CD4-positive, alpha-beta memory T cell (primary cell): ENCODE data around the gene ATM. TPM values are rescaled to one million over a fixed set of nuclear protein-coding genes. Genes with fewer than 3 reads are reported as not detected.
A peak's percentile ranks its signal among the peaks of the same experiment; 100 is the strongest.

Experiments
- CTCF ChIA-PET: fragments of 350-600 bp; sonication (Branson Sonifier 250); formaldehyde crosslinking; loops from one replicate; lab custom pipeline; 2021; ENCODE audit warnings: inconsistent platforms; ENCODE audit not compliant: partially characterized antibody; lab: Charles Lee
- POLR2A ChIA-PET: fragments of 350-600 bp; sonication (Branson Sonifier 250); formaldehyde crosslinking; loops from one replicate; lab custom pipeline; 2021; ENCODE audit not compliant: partially characterized antibody; lab: Charles Lee
- DNase-seq, 5 donors: peaks; one replicate each; pipeline versions ENCODE4 v3.0.0 to v3.0.0-alpha.2; 2020 to 2022; ENCODE audit warnings: mixed read lengths in 1 of 5
- H3K27ac ChIP-seq: one replicate; pipeline ENCODE4 v1.7.0; 2013; ENCODE audit warnings: low read depth, low read length
- H3K27me3 ChIP-seq: 2 replicates; pipeline ENCODE4 v1.7.0; 2013; ENCODE audit warnings: mild to moderate bottlenecking, low read length, moderate library complexity; ENCODE audit not compliant: insufficient read depth
- H3K36me3 ChIP-seq: 2 replicates; pipeline ENCODE4 v1.7.0; 2013; ENCODE audit warnings: mild to moderate bottlenecking, low read length, moderate library complexity; ENCODE audit not compliant: insufficient read depth
- H3K4me1 ChIP-seq: 2 replicates; pipeline ENCODE4 v1.7.0; 2013; ENCODE audit warnings: mild to moderate bottlenecking, low read length, moderate library complexity; ENCODE audit not compliant: insufficient read depth
- H3K4me3 ChIP-seq, 2 donors: one replicate each; pipeline ENCODE4 v1.7.0; 2013; ENCODE audit warnings: low read length in 2 of 2, mild to moderate bottlenecking in 1 of 2
- H3K9me3 ChIP-seq, 2 donors: one replicate each; pipeline ENCODE4 v1.7.0; 2013; ENCODE audit warnings: low read length in 2 of 2, control low read depth in 1 of 2; ENCODE audit not compliant: control insufficient read depth in 1 of 2
- H3K27ac Mint-ChIP-seq, 7 donors: one replicate each; pipeline ENCODE4 v1.8.0; 2020 to 2021; ENCODE audit warnings: mixed read lengths in 7 of 7, mild to moderate bottlenecking in 6 of 7, inconsistent platforms in 3 of 7, moderate library complexity in 3 of 7
- H3K27me3 Mint-ChIP-seq, 2 donors: one replicate each; pipeline ENCODE4 v1.8.0; 2020 to 2021; ENCODE audit warnings: mixed read lengths in 2 of 2
- H3K36me3 Mint-ChIP-seq, 2 donors: one replicate each; pipeline ENCODE4 v1.8.0; 2020 to 2021; ENCODE audit warnings: mixed read lengths in 2 of 2, inconsistent platforms in 1 of 2, mild to moderate bottlenecking in 1 of 2
- H3K4me1 Mint-ChIP-seq, 4 donors: one replicate each; pipeline ENCODE4 v1.8.0; 2020 to 2021; ENCODE audit warnings: mixed read lengths in 4 of 4, mild to moderate bottlenecking in 1 of 4
- H3K4me3 Mint-ChIP-seq, 8 donors: one replicate each; pipeline ENCODE4 v1.8.0; 2020 to 2021; ENCODE audit warnings: mixed read lengths in 8 of 8, mild to moderate bottlenecking in 7 of 8, moderate library complexity in 6 of 8, inconsistent platforms in 3 of 8
- H3K9me3 Mint-ChIP-seq, 8 donors: one replicate each; pipeline ENCODE4 v1.8.0; 2020 to 2021; ENCODE audit warnings: mixed read lengths in 8 of 8, mild to moderate bottlenecking in 5 of 8, inconsistent platforms in 3 of 8, moderate library complexity in 1 of 8
- intact Hi-C: fragments of 100-400 bp; cut with micrococcal nuclease; formaldehyde crosslinking; loops from one replicate; pipeline ENCODE4 v1.15.1; 2023
- polyA plus RNA-seq, 2 donors: library from polyadenylated mRNA; unstranded; fragments of 300-500 nt; fragmentation: Illumina TruSeq; gene quantifications; one replicate each; pipeline ENCODE4 v1.2.3, GENCODE V29; 2021
- total RNA-seq, 2 experiments: library from RNA; stranded (reverse); gene quantifications; one replicate each; pipeline ENCODE4 v1.2.3, GENCODE V29; 2021

Gene ATM
- total and polyA plus RNA-seq, 4 experiments from 2014 or later = 48.6 to 555 (median 292) TPM

- DNase-seq = peak in 3 of 5 donors; percentile 41 to 60 (median 55)
- peak overlapping the region; percentile 52 to 83 (median 80) for H3K4me3 Mint-ChIP-seq
- no peaks in the 10 kb centered on the region for H3K27me3 ChIP-seq
- peak overlapping the region; percentile 66 for H3K27ac ChIP-seq
- H3K27me3 Mint-ChIP-seq = no peaks in the 10 kb centered on the region
- H3K36me3 ChIP-seq = peaks cover 11% of the 10 kb centered on the region
- POLR2A ChIA-PET = interaction anchor here (0.6 to 13.9 kb wide), 15 partner anchors 9 to 779 kb away, joined by 3 to 666 read pairs (median 4); partner anchors contain the start of genes ATM, CWF19L2, EXPH5 and NPAT
- no peaks in the 10 kb centered on the region for H3K9me3 Mint-ChIP-seq
- H3K27ac Mint-ChIP-seq = peak overlapping the region; percentile 85 to 98 (median 95)
- CTCF ChIA-PET = interaction anchor here (0.7 to 8.5 kb wide), 9 partner anchors 8 to 228 kb away, joined by 3 to 132 read pairs (median 4); partner anchors contain the start of genes ATM, CUL5 and NPAT
- peaks cover 99% of the 10 kb centered on the region for H3K4me1 ChIP-seq
- H3K4me3 ChIP-seq = peak overlapping the region; percentile 11 to 42
- intact Hi-C loops = loop anchor here (2.0 kb wide), 1 partner anchor 14 kb away; no protein-coding TSS in a partner anchor
- H3K9me3 ChIP-seq = no peaks in the 10 kb centered on the region
- peaks cover 58 to 89% (median 74%) of the 10 kb centered on the region in 4 donors for H3K4me1 Mint-ChIP-seq
- peaks cover 39 to 52% of the 10 kb centered on the region in 2 donors for H3K36me3 Mint-ChIP-seq
Measured at GRCh38 chr11:108237058-108237481, 14.2 kb downstream of the ATM start.

GRCh38 chr11:108239076-108239475, 16.2 kb downstream of the ATM start:
- H3K4me1 ChIP-seq = peaks cover 97% of the 10 kb centered on the region

GRCh38 chr11:108241330-108242037, 18.6 kb downstream of the ATM start:
- ChIA-PET CTCF (interaction anchor here (0.7 to 8.5 kb wide), 5 partner anchors 10 to 30 kb away, joined by 3 to 132 read pairs (median 4); partner anchors contain the start of genes ATM and NPAT), POLR2A (interaction anchor here (0.7 to 13.9 kb wide), 5 partner anchors 9 to 102 kb away, joined by 3 to 666 read pairs (median 3); partner anchors contain the start of genes ATM and NPAT)
- peak in 1 of 5 donors; percentile 65 for DNase-seq
- Mint-ChIP-seq H3K27ac (peak overlapping the region; percentile 54 to 91 (median 86)), H3K4me3 (peak overlapping the region in 7 of 8 donors; percentile 25 to 59 (median 40)), H3K4me1 (peaks cover 60 to 85% (median 69%) of the 10 kb centered on the region in 4 donors), H3K27me3 (no peaks in the 10 kb centered on the region), H3K36me3 (peaks cover 46 to 49% of the 10 kb centered on the region in 2 donors), H3K9me3 (no peaks in the 10 kb centered on the region)
- Histone ChIP-seq H3K27ac (peak overlapping the region; percentile 53), H3K4me3 (no peak overlapping the region), H3K4me1 (peaks cover 97% of the 10 kb centered on the region), H3K36me3 (peaks cover 12% of the 10 kb centered on the region), H3K9me3 (no peaks in the 10 kb centered on the region), H3K27me3 (no peaks in the 10 kb centered on the region)
- intact Hi-C loops = no loop called here

More at GRCh38 chr11:108239076-108239475, 16.2 kb downstream of the ATM start:
- H3K27me3 Mint-ChIP-seq = no peaks in the 10 kb centered on the region
- peaks cover 59 to 90% (median 72%) of the 10 kb centered on the region in 4 donors for H3K4me1 Mint-ChIP-seq
- Histone ChIP-seq H3K9me3 (no peaks in the 10 kb centered on the region), H3K27ac (peak overlapping the region; percentile 39), H3K36me3 (peaks cover 6% of the 10 kb centered on the region), H3K4me3 (no peak overlapping the region), H3K27me3 (no peaks in the 10 kb centered on the region)
- intact Hi-C loops = loop anchor here (1.0 kb wide), 1 partner anchor 8 kb away; no protein-coding TSS in a partner anchor
- peaks cover 37 to 45% of the 10 kb centered on the region in 2 donors for H3K36me3 Mint-ChIP-seq
- ChIA-PET CTCF (interaction anchor here (0.5 to 8.5 kb wide), 5 partner anchors 8 to 79 kb away, joined by 3 to 132 read pairs (median 8); partner anchors contain the start of genes ATM and NPAT), POLR2A (interaction anchor here (0.8 to 13.9 kb wide), 8 partner anchors 9 to 40 kb away, joined by 3 to 666 read pairs (median 3); partner anchors contain the start of genes ATM and NPAT)
- H3K9me3 Mint-ChIP-seq = no peaks in the 10 kb centered on the region
- H3K4me3 Mint-ChIP-seq = peak overlapping the region; percentile 41 to 79 (median 66)
- peak; percentile 42 to 49 (median 46) for DNase-seq
- peak overlapping the region; percentile 39 to 94 (median 89) for H3K27ac Mint-ChIP-seq

GRCh38 chr11:108242422-108242821, 19.6 kb downstream of the ATM start:
- Histone ChIP-seq H3K4me3 (peak overlapping the region in 1 of 2 donors; percentile 7), H3K4me1 (peaks cover 98% of the 10 kb centered on the region), H3K27me3 (no peaks in the 10 kb centered on the region), H3K9me3 (no peaks in the 10 kb centered on the region), H3K27ac (peak overlapping the region; percentile 34), H3K36me3 (peaks cover 12% of the 10 kb centered on the region)
- intact Hi-C loops = no loop called here
- CTCF ChIA-PET = interaction anchor here (8.5 kb wide), 1 partner anchor 19 kb away, joined by 132 read pairs; the partner anchor contains the start of genes ATM and NPAT
- peaks cover 58 to 85% (median 68%) of the 10 kb centered on the region in 4 donors for H3K4me1 Mint-ChIP-seq
- peak overlapping the region in 7 of 8 donors; percentile 4 to 59 (median 40) for H3K4me3 Mint-ChIP-seq
- no peaks in the 10 kb centered on the region for H3K9me3 Mint-ChIP-seq
- no peaks in the 10 kb centered on the region for H3K27me3 Mint-ChIP-seq
- POLR2A ChIA-PET = interaction anchor here (0.6 to 13.9 kb wide), 4 partner anchors 18 to 48 kb away, joined by 3 to 666 read pairs (median 4); partner anchors contain the start of genes ATM and NPAT
- no peak for DNase-seq
- H3K36me3 Mint-ChIP-seq = peaks cover 50% of the 10 kb centered on the region in 2 donors
- peak overlapping the region; percentile 74 to 91 (median 87) for H3K27ac Mint-ChIP-seq

- intact Hi-C loops = no loop called here
- Histone ChIP-seq H3K4me3 (no peak overlapping the region), H3K9me3 (no peaks in the 10 kb centered on the region), H3K27ac (no peak overlapping the region), H3K4me1 (peaks cover 81% of the 10 kb centered on the region), H3K36me3 (peaks cover 21% of the 10 kb centered on the region), H3K27me3 (no peaks in the 10 kb centered on the region)
- H3K36me3 Mint-ChIP-seq = peaks cover 55 to 62% of the 10 kb centered on the region in 2 donors
- no peaks in the 10 kb centered on the region for H3K27me3 Mint-ChIP-seq
- H3K9me3 Mint-ChIP-seq = no peaks in the 10 kb centered on the region
- ChIA-PET POLR2A (interaction anchor here (0.7 to 3.9 kb wide), 5 partner anchors 10 to 27 kb away, joined by 3 to 46 read pairs (median 8); partner anchors contain the start of genes ATM and NPAT), CTCF (no interaction called here)
- H3K27ac Mint-ChIP-seq = peak overlapping the region; percentile 54 to 92 (median 72)
- H3K4me1 Mint-ChIP-seq = peaks cover 47 to 70% (median 56%) of the 10 kb centered on the region in 4 donors
- DNase-seq = no peak
- H3K4me3 Mint-ChIP-seq = peak overlapping the region in 2 of 8 donors; percentile 36 to 42
Measured at GRCh38 chr11:108246308-108246707, 23.4 kb downstream of the ATM start.

GRCh38 chr11:108246885-108247284, 24.0 kb downstream of the ATM start:
- H3K36me3 Mint-ChIP-seq = peaks cover 60 to 65% of the 10 kb centered on the region in 2 donors
- POLR2A ChIA-PET = interaction anchor here (1.0 to 3.9 kb wide), 4 partner anchors 10 to 24 kb away, joined by 5 to 46 read pairs (median 18); partner anchors contain the start of genes ATM and NPAT
- H3K27ac Mint-ChIP-seq = peak overlapping the region; percentile 54 to 92 (median 72)
- H3K4me3 Mint-ChIP-seq = peak overlapping the region in 5 of 8 donors; percentile 35 to 46 (median 37)
- H3K4me1 Mint-ChIP-seq = peaks cover 44 to 69% (median 52%) of the 10 kb centered on the region in 4 donors
- Histone ChIP-seq H3K4me1 (peaks cover 75% of the 10 kb centered on the region), H3K9me3 (no peaks in the 10 kb centered on the region), H3K4me3 (no peak overlapping the region), H3K27me3 (no peaks in the 10 kb centered on the region), H3K36me3 (peaks cover 26% of the 10 kb centered on the region), H3K27ac (peak overlapping the region; percentile 35)
- CTCF ChIA-PET = no interaction called here
- no peaks in the 10 kb centered on the region for H3K9me3 Mint-ChIP-seq
- intact Hi-C loops = loop anchor here (1.0 kb wide), 1 partner anchor 8 kb away; no protein-coding TSS in a partner anchor
- H3K27me3 Mint-ChIP-seq = no peaks in the 10 kb centered on the region
- DNase-seq = no peak
